IMR-90 (cell line): ENCODE data around the gene POFUT2. TPM values are rescaled to one million over a fixed set of nuclear protein-coding genes. Genes with fewer than 3 reads are reported as not detected.

Source experiments
- ATAC-seq: fragments of 200-7000 bp; cut with Tn5 transposase; 2 replicates; pipeline ENCODE4 v1.9.1; 2020; ENCODE audit warnings: low read depth, mild to moderate bottlenecking, moderate library complexity
- BruUV-seq: library from RNA; stranded (reverse); fragments of 400-500 nt; replicated peaks from 2 replicates; lab custom pipeline; 2021; lab: Mats Ljungman, UMichigan
- CTCF ChIA-PET: fragments of 300-600 bp; formaldehyde crosslinking; extraction: SDS; loops from one replicate; lab custom pipeline; 2021; ENCODE audit warnings: antibody characterized with exemption; lab: Yijun Ruan, JAX
- POLR2A ChIA-PET: fragments of 300-600 bp; sonication (Branson Sonifier 250); formaldehyde crosslinking; loops from one replicate; lab custom pipeline; 2022; ENCODE audit warnings: antibody characterized with exemption; ENCODE audit not compliant: unreplicated experiment; lab: Charles Lee
- DNase-seq: peaks from one replicate; pipeline ENCODE4 v3.0.0; 2013
- H2AFZ ChIP-seq: replicated peaks from 2 replicates; pipeline ENCODE3; 2013; ENCODE audit warnings: low read length, mild to moderate bottlenecking; ENCODE audit not compliant: poor library complexity
- H2AK5ac ChIP-seq: 2 replicates; pipeline ENCODE4 v1.6.1; 2013; ENCODE audit warnings: low read depth, low read length, inconsistent platforms
- H2AK9ac ChIP-seq: replicated peaks from 2 replicates; pipeline ENCODE3; 2013; ENCODE audit warnings: mild to moderate bottlenecking, low read depth, low read length, moderate library complexity; ENCODE audit not compliant: poor library complexity
- H2BK120ac ChIP-seq: 2 replicates; pipeline ENCODE4 v1.6.1; 2013; ENCODE audit warnings: low read depth, low read length, inconsistent platforms
- H2BK15ac ChIP-seq: 3 replicates; pipeline ENCODE4 v1.6.1; 2013; ENCODE audit warnings: low read depth, low read length, inconsistent platforms
- H2BK20ac ChIP-seq: 2 replicates; pipeline ENCODE4 v1.6.1; 2013; ENCODE audit warnings: low read depth, mild to moderate bottlenecking, inconsistent platforms, low read length, moderate library complexity
- H2BK5ac ChIP-seq: 2 replicates; pipeline ENCODE4 v1.6.1; 2013; ENCODE audit warnings: mild to moderate bottlenecking, low read depth, low read length, inconsistent platforms; ENCODE audit not compliant: poor library complexity, severe bottlenecking
- H3K14ac ChIP-seq: replicated peaks from 2 replicates; pipeline ENCODE4 v1.6.1; 2013; ENCODE audit warnings: low read depth, low read length, inconsistent platforms
- H3K18ac ChIP-seq: 2 replicates; pipeline ENCODE4 v1.6.1; 2013; ENCODE audit warnings: low read depth, low read length, control low read depth
- H3K23ac ChIP-seq: 2 replicates; pipeline ENCODE4 v1.6.1; 2013; ENCODE audit warnings: low read depth, low read length, inconsistent platforms
- H3K27ac ChIP-seq: 2 replicates; pipeline ENCODE4 v1.5.1; 2013; ENCODE audit warnings: mild to moderate bottlenecking, control low read depth, low read length; ENCODE audit not compliant: insufficient read depth
- H3K27me3 ChIP-seq: 2 replicates; pipeline ENCODE4 v1.6.1; 2013; ENCODE audit warnings: low read length; ENCODE audit not compliant: control insufficient read depth, insufficient read depth
- H3K36me3 ChIP-seq: 2 replicates; pipeline ENCODE4 v1.6.1; 2013; ENCODE audit warnings: low read length, mixed read lengths; ENCODE audit not compliant: control insufficient read depth, insufficient read depth
- H3K4ac ChIP-seq: 2 replicates; pipeline ENCODE4 v1.6.1; 2013; ENCODE audit warnings: low read depth, low read length, inconsistent platforms
- H3K4me1 ChIP-seq: 2 replicates; pipeline ENCODE4 v1.6.1; 2013; ENCODE audit warnings: low read length, mixed read lengths; ENCODE audit not compliant: control insufficient read depth, insufficient read depth
- H3K4me2 ChIP-seq: 2 replicates; pipeline ENCODE4 v1.6.1; 2013; ENCODE audit warnings: low read depth, mild to moderate bottlenecking, control low read depth, low read length, moderate library complexity
- H3K4me3 ChIP-seq: 2 replicates; pipeline ENCODE4 v1.5.1; 2013; ENCODE audit warnings: low read depth, mild to moderate bottlenecking, control low read depth, low read length, moderate library complexity; ENCODE audit not compliant: insufficient read depth
- H3K56ac ChIP-seq: 2 replicates; pipeline ENCODE4 v1.6.1; 2013; ENCODE audit warnings: low read length, inconsistent platforms; ENCODE audit not compliant: insufficient read depth; ENCODE audit errors: extremely low read depth
- H3K79me1 ChIP-seq, 2 experiments: 2 replicates each; pipeline ENCODE4 v1.6.1; 2013; ENCODE audit warnings: low read length in 2 of 2, inconsistent platforms in 1 of 2, low read depth in 1 of 2
- H3K9ac ChIP-seq: 2 replicates; pipeline ENCODE4 v1.6.1; 2013; ENCODE audit warnings: low read depth, low read length, control low read depth
- H3K9me1 ChIP-seq: 2 replicates; pipeline ENCODE4 v1.6.1; 2013; ENCODE audit warnings: low read length, inconsistent platforms; ENCODE audit not compliant: insufficient read depth
- H3K9me3 ChIP-seq: 2 replicates; pipeline ENCODE4 v1.6.1; 2013; ENCODE audit warnings: low read length; ENCODE audit not compliant: control insufficient read depth, insufficient read depth
- H4K20me1 ChIP-seq: 2 replicates; pipeline ENCODE4 v1.6.1; 2013; ENCODE audit warnings: low read length, inconsistent platforms; ENCODE audit not compliant: insufficient read depth
- H4K5ac ChIP-seq: 2 replicates; pipeline ENCODE4 v1.6.1; 2013; ENCODE audit warnings: mild to moderate bottlenecking, low read depth, low read length, control low read depth
- H4K8ac ChIP-seq, 2 experiments: 2 replicates each; pipeline ENCODE4 v1.6.1; 2013; ENCODE audit warnings: low read depth in 2 of 2, low read length in 2 of 2, control low read depth in 1 of 2, inconsistent platforms in 1 of 2
- H4K91ac ChIP-seq: 2 replicates; pipeline ENCODE4 v1.6.1; 2013; ENCODE audit warnings: low read depth, low read length, inconsistent platforms; ENCODE audit not compliant: insufficient read depth
- CEBPB ChIP-seq: IDR thresholded peaks from 2 replicates; pipeline ENCODE4 v1.6.1; 2012; ENCODE audit warnings: low read depth, low read length, improper control_type of control experiment
- CHD1 ChIP-seq: IDR thresholded peaks from 2 replicates; pipeline ENCODE4 v1.6.1; 2012; ENCODE audit warnings: low read depth, low read length, improper control_type of control experiment
- FOS ChIP-seq: fragments of 150-350 bp; IDR thresholded peaks from 2 replicates; pipeline ENCODE4 v1.6.1; 2016; ENCODE audit warnings: low read depth, low read length
- MAZ ChIP-seq: IDR thresholded peaks from 2 replicates; pipeline ENCODE4 v1.6.1; 2012; ENCODE audit warnings: low read depth, mild to moderate bottlenecking, low read length, improper control_type of control experiment, moderate library complexity, borderline replicate concordance
- MXI1 ChIP-seq: IDR thresholded peaks from 2 replicates; pipeline ENCODE4 v1.6.1; 2012; ENCODE audit warnings: low read depth, mild to moderate bottlenecking, low read length, moderate library complexity, borderline replicate concordance
- NFE2L2 ChIP-seq: fragments of 150-350 bp; IDR thresholded peaks from 2 replicates; pipeline ENCODE4 v1.6.1; 2016; ENCODE audit warnings: low read depth, mild to moderate bottlenecking, low read length
- POLR2A ChIP-seq: IDR thresholded peaks from 2 replicates; pipeline ENCODE4 v1.6.1; 2012; ENCODE audit warnings: mild to moderate bottlenecking, low read depth, low read length
- RAD21 ChIP-seq: IDR thresholded peaks from 2 replicates; pipeline ENCODE4 v1.6.1; 2012; ENCODE audit warnings: low read length, improper control_type of control experiment
- RCOR1 ChIP-seq: IDR thresholded peaks from 2 replicates; pipeline ENCODE4 v1.6.1; 2012; ENCODE audit warnings: mild to moderate bottlenecking, low read length, improper control_type of control experiment; ENCODE audit not compliant: insufficient replicate concordance
- RFX5 ChIP-seq: IDR thresholded peaks from 2 replicates; pipeline ENCODE4 v1.8.0; 2012; ENCODE audit warnings: low read depth, mild to moderate bottlenecking, low read length, moderate library complexity
- SMC3 ChIP-seq: fragments of 150-350 bp; IDR thresholded peaks from 2 replicates; pipeline ENCODE4 v1.6.1; 2016; ENCODE audit warnings: low read depth, mild to moderate bottlenecking, antibody characterized with exemption, low read length, moderate library complexity
- WGBS, 2 experiments: methylation state at CpG; one replicate each; pipeline versions ENCODE4 v1.1.5 to v1.1.7; 2013; ENCODE audit warnings: missing lambda C conversion rate in 2 of 2; ENCODE audit not compliant: insufficient read length in 1 of 2; ENCODE audit errors: extremely low coverage in 2 of 2; 5-methylcytosine and 5-hydroxymethylcytosine counted together
- dilution Hi-C: fragments of 300-500 bp; cut with HindIII; formaldehyde crosslinking; loops from one replicate; pipeline ENCODE4 v1.14.3; 2018; ENCODE audit warnings: low sequenced_read_pairs; ENCODE audit not compliant: unreplicated experiment
- in situ Hi-C: fragments of 300-500 bp; cut with MboI; formaldehyde crosslinking; loops from 3 replicates; pipeline ENCODE4 v1.14.3; 2019; ENCODE audit warnings: low sequenced_read_pairs, inconsistent platforms, mixed read lengths
- intact Hi-C: fragments of 100-400 bp; cut with micrococcal nuclease; formaldehyde crosslinking; loops from 2 replicates; pipeline ENCODE4 v1.10.0; 2022
- polyA plus RNA-seq, 3 experiments: library from polyadenylated mRNA; depleted of rRNA; stranded (reverse); fragments of >200 nt; gene quantifications; 2 replicates each; pipeline ENCODE4 v1.2.3, GENCODE V29; 2012; ENCODE audit warnings: low replicate concordance in 1 of 3
- total RNA-seq: library from RNA; depleted of rRNA; stranded (reverse); fragments of >200 nt; gene quantifications from 2 replicates; pipeline ENCODE4 v1.2.3, GENCODE V29; 2012
- TF ChIP-seq, protein P1 (sequence below): fragments of 150-350 bp; IDR thresholded peaks from 2 replicates; pipeline ENCODE4 v1.6.1; 2016; ENCODE audit warnings: low read depth, mild to moderate bottlenecking, low read length, moderate library complexity, borderline replicate concordance
- TF ChIP-seq, protein P2 (sequence below): conservative IDR thresholded peaks from 2 replicates; pipeline ENCODE4 v1.5.1; 2012; ENCODE audit warnings: mild to moderate bottlenecking, low read depth, low read length, improper control_type of control experiment
- TF ChIP-seq, protein P3 (sequence below): fragments of 150-350 bp; IDR thresholded peaks from 2 replicates; pipeline ENCODE4 v1.6.1; 2017; ENCODE audit warnings: mild to moderate bottlenecking, antibody characterized with exemption, low read length, low read depth

POFUT2 gene
- total and polyA plus RNA-seq, 2 of the 4 experiments (the other 2 are of a cell fraction), result 18.8 to 59.3 TPM

DNA sequence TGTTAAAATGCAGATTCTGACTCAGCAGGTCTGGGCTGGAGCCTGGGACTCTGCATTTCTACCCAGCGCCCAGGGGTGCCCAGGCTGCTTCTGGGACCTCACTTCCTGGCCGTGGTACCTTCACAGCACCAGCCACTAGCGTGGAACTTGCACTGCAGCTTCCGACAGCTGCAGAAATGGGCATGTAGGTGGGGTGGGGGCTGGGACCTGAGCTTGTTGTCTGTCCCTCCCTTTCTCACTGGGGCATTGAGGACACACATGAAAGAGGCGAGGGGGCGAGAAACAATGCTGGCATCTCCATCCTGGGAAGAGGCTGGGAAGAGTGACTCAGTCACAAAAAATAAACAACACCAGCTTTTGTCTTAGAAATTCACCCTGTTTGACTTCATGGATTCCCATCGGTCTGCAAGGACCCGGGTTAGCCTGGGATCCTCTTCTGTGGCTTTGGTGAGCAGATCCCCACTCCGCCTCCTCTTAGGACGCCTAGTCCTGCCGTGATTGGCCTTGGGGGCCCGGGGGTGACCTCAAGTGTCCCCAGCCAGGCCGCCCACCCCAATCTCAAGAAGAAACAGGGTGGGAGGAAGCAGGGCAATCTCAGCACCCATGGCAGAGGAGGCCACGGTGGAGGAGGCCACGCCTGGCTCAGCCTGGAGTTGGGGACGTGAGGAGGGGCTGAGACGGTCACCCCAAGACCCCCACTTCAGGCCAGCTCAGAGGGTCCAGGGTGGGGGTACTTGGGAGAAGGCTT lies 29.9 kb upstream of the POFUT2 start:
- Histone ChIP-seq H3K36me3 (no peaks in the 10 kb centered on the region), H3K56ac (peak overlapping the region; percentile 75), H3K4ac (peak overlapping the region; percentile 99), H2AK5ac (peak overlapping the region; percentile 100), H3K4me2 (peak overlapping the region; percentile 49), H4K5ac (peak overlapping the region; percentile 97), H3K4me3 (no peak overlapping the region), H2BK15ac (peak overlapping the region; percentile 85; the same call in 2 of the 3 replicates), H4K91ac (peak overlapping the region; percentile 98), H2BK20ac (peak overlapping the region; percentile 97), H2AK9ac (peak overlapping the region; percentile 99), H3K18ac (peak overlapping the region; percentile 94), H4K20me1 (no peaks in the 10 kb centered on the region; the same call in 1 of the 2 replicates), H3K9me1 (peaks cover 22% of the 10 kb centered on the region), H2BK5ac (peak overlapping the region; percentile 96), H3K27ac (peak overlapping the region; percentile 97), H3K4me1 (peaks cover 29% of the 10 kb centered on the region), H2AFZ (peak overlapping the region; percentile 84), H4K8ac (peak overlapping the region; percentile 84 to 90), H2BK120ac (peak overlapping the region; percentile 99), H3K23ac (peak overlapping the region; percentile 48), H3K9me3 (no peaks in the 10 kb centered on the region), H3K14ac (peak overlapping the region; percentile 86), H3K9ac (peak overlapping the region; percentile 40), H3K79me1 (peaks cover 0 to 10% of the 10 kb centered on the region in 2 experiments; a peak in 2 of 4 replicates), H3K27me3 (no peaks in the 10 kb centered on the region)
- BruUV-seq, result no TSS peak
- WGBS, 2 experiments, result 37% methylated on average over 5 of the region's 17 CpGs; no CpG with 5 or more reads in 1 of the 2 experiments
- ChIA-PET CTCF (interaction anchor here (0.9 kb wide), 1 partner anchor 8 kb away, joined by 3 read pairs; no protein-coding TSS in a partner anchor), POLR2A (no interaction called here)
- dilution Hi-C loops (no loop called here), intact Hi-C loops (no loop called here), in situ Hi-C loops (no loop called here)
- DNase-seq (peak; percentile 94), ATAC-seq (peak; percentile 79)
- TF ChIP-seq RAD21 (peak; percentile 25), NFE2L2 (peak; percentile 26; the same call in 1 of the 2 replicates), CHD1 (no peak), RFX5 (no peak), MAZ (peak; percentile 83; the same call in 1 of the 2 replicates), MXI1 (no peak), CEBPB (no peak), FOS (peak; percentile 93), SMC3 (peak; percentile 23), RCOR1 (no peak), POLR2A (no peak; the same call in 1 of the 2 replicates)
- TF ChIP-seq, protein P1, sequence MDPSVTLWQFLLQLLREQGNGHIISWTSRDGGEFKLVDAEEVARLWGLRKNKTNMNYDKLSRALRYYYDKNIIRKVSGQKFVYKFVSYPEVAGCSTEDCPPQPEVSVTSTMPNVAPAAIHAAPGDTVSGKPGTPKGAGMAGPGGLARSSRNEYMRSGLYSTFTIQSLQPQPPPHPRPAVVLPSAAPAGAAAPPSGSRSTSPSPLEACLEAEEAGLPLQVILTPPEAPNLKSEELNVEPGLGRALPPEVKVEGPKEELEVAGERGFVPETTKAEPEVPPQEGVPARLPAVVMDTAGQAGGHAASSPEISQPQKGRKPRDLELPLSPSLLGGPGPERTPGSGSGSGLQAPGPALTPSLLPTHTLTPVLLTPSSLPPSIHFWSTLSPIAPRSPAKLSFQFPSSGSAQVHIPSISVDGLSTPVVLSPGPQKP, result no peak
- TF ChIP-seq, protein P2, sequence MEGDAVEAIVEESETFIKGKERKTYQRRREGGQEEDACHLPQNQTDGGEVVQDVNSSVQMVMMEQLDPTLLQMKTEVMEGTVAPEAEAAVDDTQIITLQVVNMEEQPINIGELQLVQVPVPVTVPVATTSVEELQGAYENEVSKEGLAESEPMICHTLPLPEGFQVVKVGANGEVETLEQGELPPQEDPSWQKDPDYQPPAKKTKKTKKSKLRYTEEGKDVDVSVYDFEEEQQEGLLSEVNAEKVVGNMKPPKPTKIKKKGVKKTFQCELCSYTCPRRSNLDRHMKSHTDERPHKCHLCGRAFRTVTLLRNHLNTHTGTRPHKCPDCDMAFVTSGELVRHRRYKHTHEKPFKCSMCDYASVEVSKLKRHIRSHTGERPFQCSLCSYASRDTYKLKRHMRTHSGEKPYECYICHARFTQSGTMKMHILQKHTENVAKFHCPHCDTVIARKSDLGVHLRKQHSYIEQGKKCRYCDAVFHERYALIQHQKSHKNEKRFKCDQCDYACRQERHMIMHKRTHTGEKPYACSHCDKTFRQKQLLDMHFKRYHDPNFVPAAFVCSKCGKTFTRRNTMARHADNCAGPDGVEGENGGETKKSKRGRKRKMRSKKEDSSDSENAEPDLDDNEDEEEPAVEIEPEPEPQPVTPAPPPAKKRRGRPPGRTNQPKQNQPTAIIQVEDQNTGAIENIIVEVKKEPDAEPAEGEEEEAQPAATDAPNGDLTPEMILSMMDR, result no peak
- TF ChIP-seq, protein P3, sequence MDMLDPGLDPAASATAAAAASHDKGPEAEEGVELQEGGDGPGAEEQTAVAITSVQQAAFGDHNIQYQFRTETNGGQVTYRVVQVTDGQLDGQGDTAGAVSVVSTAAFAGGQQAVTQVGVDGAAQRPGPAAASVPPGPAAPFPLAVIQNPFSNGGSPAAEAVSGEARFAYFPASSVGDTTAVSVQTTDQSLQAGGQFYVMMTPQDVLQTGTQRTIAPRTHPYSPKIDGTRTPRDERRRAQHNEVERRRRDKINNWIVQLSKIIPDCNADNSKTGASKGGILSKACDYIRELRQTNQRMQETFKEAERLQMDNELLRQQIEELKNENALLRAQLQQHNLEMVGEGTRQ, result no peak
